ENCODE measurements around the gene BRINP2.
A peak's percentile ranks its signal among the peaks of the same experiment; 100 is the strongest.

Gene BRINP2

GRCh38 chr1:177165069-177165439 is 5.7 kb upstream of the BRINP2 start:
- FAIRE-seq, result no peak

GRCh38 chr1:177171536-177172123 is 872 bp downstream of the BRINP2 start:
- FAIRE-seq, result no peak

More at GRCh38 chr1:177165069-177165439, 5.7 kb upstream of the BRINP2 start:
- no peak for DNase-seq (ENCODE audit: low spot score)

DNA sequence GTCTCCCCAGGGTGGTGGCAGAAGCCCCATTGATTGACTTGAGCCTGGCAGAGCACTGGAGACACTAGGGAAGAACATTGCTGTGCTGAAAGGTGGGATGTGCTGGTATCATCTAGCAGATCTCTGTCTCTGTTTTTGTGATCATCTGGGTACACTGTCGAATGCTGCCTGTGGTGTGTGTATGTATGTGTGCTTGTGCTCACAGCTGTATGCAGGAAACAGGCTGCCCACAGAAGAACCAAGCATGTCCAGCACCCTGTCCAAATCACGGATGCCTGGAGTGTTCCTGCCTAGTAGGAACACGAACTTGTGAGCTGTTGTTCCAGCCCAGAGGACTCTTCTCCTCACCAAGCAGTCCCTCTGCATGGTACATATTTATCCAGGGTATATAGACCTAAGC is 1.5 kb downstream of the BRINP2 start:
- FAIRE-seq (no peak), DNase-seq (ENCODE audit: low spot score) (no peak)

More at GRCh38 chr1:177171536-177172123, 872 bp downstream of the BRINP2 start:
- DNase-seq (ENCODE audit: low spot score), result no peak

DNA sequence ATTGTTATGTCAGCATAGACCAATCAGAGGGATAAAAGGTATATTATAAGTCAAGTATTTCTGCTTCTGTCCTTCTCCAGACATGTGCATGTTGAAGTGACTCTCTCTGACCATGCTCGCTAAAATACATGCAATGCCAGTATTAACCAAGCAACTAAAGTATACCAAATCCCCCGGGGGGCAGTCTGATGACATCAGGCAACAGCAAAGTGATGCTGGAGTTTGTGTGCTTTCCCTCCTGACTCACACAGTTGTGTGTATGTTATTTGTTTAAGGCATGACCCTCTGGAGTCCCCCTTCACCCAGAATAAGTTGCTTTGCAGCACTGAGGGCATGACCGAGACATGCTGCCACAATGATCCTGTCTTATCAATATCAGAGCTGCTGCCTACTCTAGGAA is 2.1 kb downstream of the BRINP2 start:
- DNase-seq (ENCODE audit: low spot score) (no peak), FAIRE-seq (no peak)

DNA sequence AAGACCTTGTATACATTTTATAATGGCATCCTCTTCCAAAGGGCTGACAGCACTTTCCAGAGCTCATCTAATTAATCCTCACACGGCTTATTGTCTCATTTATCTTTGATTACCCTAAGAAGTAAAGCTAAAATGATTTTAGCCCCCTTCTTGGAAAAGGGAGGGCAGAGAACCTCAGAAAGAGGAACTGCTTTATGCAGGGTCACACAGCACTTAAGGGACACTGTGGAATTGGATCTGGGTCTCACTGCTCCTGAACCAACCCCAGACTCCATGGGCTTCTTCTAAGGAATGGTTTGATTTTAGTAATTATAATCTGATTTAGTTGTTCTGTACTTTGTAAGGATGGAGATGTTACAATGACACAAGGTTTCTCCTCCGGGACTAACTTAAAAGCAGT is 3.2 kb downstream of the BRINP2 start:
- no peak for DNase-seq (ENCODE audit: low spot score)
- FAIRE-seq, result no peak

GRCh38 chr1:177174921-177175634 is 4.3 kb downstream of the BRINP2 start:
- DNase-seq (ENCODE audit: low spot score) (no peak), FAIRE-seq (no peak)

GRCh38 chr1:177181280-177181630 is 10.5 kb downstream of the BRINP2 start:
- no peak for FAIRE-seq
- no peak for DNase-seq (ENCODE audit: low spot score)

GRCh38 chr1:177181631-177182291 is 11.0 kb downstream of the BRINP2 start:
- peak; percentile 4 for DNase-seq (ENCODE audit: low spot score)
- FAIRE-seq, result no peak

GRCh38 chr1:177183836-177184235 is 13.1 kb downstream of the BRINP2 start:
- DNase-seq (ENCODE audit: low spot score) (no peak), FAIRE-seq (no peak)

GRCh38 chr1:177185209-177185608 is 14.5 kb downstream of the BRINP2 start:
- DNase-seq (ENCODE audit: low spot score), result no peak
- no peak for FAIRE-seq

- FAIRE-seq (no peak), DNase-seq (ENCODE audit: low spot score) (no peak)
Observed at GRCh38 chr1:177186639-177187038, 15.9 kb downstream of the BRINP2 start.

- FAIRE-seq, result no peak
- DNase-seq (ENCODE audit: low spot score), result peak; percentile 12
Observed at GRCh38 chr1:177190308-177190970, 19.7 kb downstream of the BRINP2 start.

GRCh38 chr1:177198243-177198642 is 27.5 kb downstream of the BRINP2 start:
- no peak for DNase-seq (ENCODE audit: low spot score)
- FAIRE-seq, result no peak

DNA sequence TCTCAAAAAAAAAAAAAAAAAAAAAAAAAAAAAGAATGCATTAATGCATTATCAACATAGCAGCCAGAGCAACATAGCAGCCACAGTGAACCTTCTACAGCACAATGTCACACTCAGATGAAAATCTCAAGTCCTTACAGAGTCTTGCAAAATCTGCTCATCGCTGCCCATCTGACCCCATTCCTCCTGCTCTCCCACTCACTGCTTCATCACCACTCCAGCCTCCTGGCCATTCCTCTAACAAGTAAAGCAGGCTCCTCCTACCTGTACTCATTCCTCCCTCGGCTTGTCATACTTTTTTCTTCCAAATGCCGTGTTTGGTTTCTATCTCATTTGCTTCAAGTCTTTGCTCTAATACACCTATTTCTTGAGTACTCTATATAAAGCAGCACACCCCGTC is 29.5 kb downstream of the BRINP2 start:
- FAIRE-seq (no peak), DNase-seq (ENCODE audit: low spot score) (no peak)

- FAIRE-seq, result no peak
- no peak for DNase-seq (ENCODE audit: low spot score)
Observed at GRCh38 chr1:177206831-177207355, 36.1 kb downstream of the BRINP2 start.

DNA sequence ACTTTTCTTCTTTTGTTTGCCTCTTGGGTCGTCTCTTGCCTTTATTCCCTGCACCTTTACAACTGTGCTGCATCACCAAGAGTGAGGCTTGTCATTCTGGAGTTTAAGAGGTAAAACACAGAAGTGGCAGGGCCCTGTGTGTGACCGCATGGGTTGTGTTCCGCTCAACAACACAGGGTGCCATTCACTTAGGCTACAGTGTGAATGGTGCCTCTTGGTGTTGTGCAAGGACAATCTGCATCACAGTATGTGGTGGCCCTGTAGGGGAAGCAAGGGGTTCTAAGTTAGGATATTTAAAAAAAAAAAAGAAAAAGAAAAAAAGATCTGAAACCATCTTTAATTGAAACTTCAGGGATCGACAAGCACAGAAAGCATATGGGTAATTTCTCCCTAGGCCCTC is 38.2 kb downstream of the BRINP2 start:
- DNase-seq (ENCODE audit: low spot score) (no peak), FAIRE-seq (no peak)

GRCh38 chr1:177209357-177209756 is 38.6 kb downstream of the BRINP2 start:
- peak; percentile 75 for FAIRE-seq
- peak; percentile 76 for DNase-seq (ENCODE audit: low spot score)

DNA sequence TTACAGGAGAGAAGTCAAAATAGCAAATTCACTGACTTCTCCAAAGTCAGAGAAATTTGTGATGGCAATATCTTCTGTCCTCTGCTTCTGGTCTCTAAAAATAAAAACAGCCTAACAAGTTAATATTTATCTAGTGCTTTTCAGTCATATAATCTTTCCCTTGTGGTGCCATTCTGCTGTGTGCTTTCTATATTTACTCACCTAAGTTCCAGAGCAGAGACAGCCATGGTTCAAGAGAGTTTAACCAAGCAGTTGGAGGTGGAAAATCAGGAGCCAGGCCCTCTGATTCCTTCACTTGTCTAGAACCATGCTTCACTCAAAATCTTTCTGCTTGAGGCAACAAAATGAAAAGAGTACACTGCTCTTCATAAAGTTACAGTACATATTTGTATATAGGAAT is 39.3 kb downstream of the BRINP2 start:
- DNase-seq (ENCODE audit: low spot score) (no peak), FAIRE-seq (no peak)

DNA sequence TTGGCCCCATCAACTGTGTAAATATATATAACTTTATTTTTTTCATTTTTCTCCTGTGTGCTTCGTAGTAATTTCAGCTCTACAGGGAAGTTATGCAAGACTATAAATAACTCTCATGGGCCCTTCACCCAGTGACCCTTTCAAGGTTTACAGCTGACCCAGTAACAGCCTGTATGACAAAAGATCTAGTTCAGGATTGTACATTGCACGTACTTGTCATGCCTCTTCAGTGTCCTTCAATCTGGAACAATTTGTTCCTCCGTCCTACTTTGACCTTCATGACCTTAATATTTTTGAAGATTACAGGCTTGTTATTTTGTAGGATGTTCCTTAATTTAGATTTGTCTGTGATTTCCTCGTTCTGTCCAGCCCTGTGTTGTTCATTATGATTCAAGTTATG is 40.5 kb downstream of the BRINP2 start:
- FAIRE-seq (no peak), DNase-seq (ENCODE audit: low spot score) (no peak)

GRCh38 chr1:177216587-177217202 is 45.9 kb downstream of the BRINP2 start:
- DNase-seq (ENCODE audit: low spot score) (no peak), FAIRE-seq (no peak)

Data from RCC 7860 (cell line).